ENCODE data around the gene BAIAP2L1.
"Not testable (repeated sequence)": the region's sequence is repeated elsewhere in the genome, so short reads cannot be mapped to it uniquely, and the experiment has no call there.

BAIAP2L1 gene

DNA sequence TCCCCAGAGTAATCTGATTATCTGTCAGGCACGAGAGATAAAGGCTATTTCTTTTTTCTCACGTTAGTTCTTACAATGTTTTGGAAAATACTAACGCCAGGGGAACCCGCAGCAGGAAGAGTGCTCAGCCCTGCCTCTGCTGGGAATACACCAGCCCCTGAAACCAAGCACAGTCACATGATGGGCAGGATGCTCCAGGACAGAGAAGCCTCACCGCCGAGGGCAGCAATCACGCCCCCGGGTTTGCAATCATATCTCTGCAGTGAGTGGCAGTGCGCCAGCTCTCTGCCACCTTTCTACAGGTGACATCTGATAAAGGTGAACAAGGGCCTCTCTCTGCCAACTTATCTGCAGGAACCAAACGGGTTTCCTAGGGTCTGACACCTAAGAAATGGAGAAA lies 79.6 kb downstream of the BAIAP2L1 start:
- no peak for DNase-seq (ENCODE audit: low spot score)

DNA sequence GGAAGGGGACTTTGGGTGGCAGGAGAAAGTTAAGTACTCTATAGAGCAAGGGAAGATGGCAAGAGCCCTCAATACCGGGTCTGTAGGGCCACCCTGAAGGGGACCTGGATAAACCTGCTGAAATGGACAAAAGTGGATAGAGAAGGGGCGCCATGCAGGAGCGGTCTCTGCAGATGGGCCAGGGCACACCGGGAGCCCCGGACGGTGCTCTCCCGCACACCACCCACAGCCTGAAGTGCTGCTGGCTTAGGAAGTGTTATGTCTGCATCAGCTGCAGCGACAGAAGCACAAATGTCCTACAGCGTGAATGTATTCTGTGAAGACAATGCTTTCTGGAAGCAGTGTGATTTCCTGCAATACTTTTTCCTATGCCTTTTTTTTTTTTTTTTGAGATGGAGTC lies 81.7 kb downstream of the BAIAP2L1 start:
- no peak for DNase-seq (ENCODE audit: low spot score)

DNA sequence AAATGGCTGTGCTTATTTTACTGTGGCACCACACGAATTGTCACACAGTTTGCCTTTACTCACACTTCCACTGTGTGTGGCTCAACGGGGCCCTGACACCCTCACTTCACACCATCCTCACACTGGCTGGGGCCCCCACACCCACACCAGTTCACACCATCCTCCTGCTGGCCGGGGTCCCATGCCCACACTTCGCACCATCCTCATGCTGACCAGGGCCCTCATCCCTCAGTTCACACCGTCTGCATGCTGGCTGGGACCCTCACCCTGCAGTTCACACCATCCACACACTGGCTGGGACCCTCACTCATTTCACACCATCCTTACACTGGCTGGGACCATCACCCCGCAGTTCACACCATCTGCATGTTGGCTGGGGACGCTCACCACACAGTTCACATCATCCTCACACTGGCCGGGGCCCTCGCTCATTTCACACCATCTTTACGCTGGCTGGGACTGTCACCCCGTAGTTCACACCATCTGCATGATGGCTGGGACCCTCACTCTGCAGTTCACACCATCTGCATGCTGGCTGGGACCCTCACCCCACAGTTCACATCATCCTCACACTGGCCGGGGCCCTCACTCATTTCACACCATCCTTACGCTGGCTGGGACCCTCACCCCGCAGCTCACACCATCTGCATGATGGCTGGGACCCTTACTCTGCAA lies 83.4 kb downstream of the BAIAP2L1 start:
- DNase-seq (ENCODE audit: low spot score), result no peak

DNA sequence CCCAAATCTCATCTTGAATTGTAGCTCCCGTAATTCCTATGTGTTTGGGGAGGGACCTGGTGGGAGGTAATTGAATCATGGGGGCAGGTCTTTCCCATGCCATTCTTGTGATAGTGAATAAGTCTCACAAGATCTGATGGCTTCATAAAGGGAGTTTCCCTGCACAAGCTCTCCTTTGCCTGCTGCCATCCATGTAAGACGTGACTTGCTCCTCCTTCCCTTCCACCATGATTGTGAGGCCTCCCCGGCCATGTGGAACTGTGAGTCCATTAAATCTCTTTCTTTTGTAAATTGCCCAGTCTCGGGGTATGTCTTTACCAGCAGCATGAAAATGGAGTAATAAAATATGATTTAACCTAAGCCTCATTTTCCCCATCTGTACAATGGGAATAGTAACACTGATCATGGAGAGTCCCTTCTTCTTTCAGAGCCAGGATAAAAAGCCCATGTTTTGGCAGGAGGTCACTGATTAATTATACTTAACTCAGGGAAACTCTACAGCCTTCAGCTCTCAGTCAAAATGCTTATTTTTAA lies 84.8 kb downstream of the BAIAP2L1 start:
- not testable (repeated sequence) for DNase-seq (ENCODE audit: low spot score)

DNA sequence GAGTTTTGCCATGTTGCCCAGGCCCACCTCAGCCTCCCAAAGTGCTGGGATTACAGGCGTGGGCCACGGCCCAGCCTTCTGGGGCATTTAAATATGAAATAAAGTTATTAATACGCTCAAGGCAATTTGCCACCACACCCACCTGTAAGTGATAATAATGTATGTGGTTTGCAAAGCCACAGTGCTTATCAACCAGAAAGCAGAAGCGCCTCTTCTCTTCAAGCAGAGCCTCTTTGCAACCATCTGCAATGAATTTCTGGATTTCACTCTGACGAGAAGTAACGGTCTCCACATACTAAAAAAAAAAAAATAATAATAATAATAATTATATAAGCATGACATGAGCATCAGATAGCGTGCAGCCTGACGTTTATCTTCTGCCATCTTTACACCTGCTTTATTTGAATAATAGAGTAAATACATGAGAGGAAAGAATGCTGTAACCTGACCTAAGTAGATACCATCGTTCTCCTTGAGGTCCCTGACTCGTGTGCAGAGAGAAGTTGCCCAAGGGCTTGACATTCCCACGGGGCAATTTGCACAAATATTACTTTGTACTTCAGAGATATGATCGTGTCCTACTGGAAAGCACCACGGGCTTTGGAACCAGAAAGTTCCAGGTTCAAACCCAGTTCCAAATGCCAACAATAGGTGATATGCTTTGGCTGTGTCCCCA lies 85.4 kb downstream of the BAIAP2L1 start:
- no peak for DNase-seq (ENCODE audit: low spot score)

DNA sequence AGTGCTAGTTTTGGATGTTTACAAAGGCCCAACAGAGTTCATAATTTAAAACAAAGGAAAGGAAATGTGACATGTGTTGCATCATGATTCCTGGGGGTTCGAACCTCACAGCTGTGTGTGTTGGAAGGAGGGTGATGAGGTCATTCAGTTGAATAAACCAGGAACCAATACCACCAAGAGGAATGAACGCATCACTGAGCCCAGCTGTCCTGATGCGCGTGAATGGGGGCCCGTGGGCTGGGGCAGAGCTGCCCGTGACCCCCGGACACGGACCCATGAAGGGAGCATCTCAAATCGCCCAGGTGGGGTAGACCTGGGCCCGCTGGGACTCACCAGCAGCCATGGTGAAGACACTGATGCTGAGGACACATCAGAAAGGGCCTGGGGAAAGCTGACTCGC lies 86.4 kb downstream of the BAIAP2L1 start:
- no peak for DNase-seq (ENCODE audit: low spot score)

DNA sequence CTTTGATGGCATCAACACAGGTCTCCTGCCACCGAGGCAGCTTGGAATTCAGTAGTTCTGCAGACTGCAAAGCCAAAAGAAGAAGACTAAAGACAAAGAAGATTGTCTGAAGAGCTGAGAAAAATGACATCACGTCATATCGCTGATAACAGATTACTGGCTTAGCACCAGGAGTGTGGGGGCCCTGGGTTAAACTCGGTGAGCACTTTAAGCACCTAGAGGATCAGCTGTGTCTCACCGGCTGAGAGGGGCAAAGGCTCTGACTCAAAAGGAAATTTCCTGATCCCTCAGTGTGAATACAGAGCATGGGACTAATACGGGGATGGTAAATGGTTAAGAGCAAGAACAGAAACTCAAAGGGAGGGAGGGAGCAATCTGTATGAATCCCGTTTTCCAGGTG lies 88.7 kb downstream of the BAIAP2L1 start:
- DNase-seq (ENCODE audit: low spot score), result no peak

DNA sequence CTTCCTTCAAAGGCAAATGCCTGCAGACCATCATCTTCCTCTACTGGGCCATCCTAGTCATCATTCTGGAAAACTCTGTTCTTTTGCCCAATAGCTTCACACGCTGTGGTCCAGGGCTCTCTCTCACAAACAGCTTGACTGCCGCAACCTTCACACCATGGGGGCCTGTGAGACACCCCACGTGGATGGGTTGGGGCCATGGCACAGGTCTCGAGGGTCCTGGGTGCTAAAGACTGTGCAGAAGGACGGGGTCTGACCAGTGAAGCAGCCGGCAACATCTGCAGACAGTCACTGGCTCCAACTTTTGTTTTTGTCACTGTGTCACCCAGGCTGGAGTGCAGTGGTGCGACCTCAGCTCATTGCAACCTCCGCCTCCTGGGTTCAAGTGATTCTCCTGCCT lies 91.3 kb downstream of the BAIAP2L1 start:
- DNase-seq (ENCODE audit: low spot score), result no peak

DNA sequence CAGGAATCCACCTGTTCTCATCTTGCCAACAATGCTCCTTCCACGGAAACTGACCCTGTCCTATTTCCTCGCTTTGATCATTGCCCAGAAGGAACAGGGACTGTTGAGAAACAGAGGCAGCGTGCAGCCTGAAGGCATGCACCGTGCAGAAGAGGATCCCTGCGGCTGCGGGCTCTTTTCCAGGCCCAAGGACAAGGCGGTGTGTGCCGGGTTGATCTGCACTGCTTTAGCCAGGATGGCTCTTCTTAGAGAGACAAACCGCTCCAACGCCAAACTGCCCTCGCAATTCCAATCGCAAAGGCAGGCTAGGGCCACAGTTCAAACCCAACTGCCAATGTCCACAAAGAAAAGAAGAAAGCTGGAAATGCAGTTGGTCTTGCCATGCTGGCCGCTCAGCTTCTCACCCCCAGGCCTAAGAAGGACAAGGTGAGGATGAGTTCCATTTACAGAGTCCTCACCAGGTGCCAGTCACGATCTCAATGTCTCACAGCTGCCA lies 92.9 kb downstream of the BAIAP2L1 start:
- no peak for DNase-seq (ENCODE audit: low spot score)

DNA sequence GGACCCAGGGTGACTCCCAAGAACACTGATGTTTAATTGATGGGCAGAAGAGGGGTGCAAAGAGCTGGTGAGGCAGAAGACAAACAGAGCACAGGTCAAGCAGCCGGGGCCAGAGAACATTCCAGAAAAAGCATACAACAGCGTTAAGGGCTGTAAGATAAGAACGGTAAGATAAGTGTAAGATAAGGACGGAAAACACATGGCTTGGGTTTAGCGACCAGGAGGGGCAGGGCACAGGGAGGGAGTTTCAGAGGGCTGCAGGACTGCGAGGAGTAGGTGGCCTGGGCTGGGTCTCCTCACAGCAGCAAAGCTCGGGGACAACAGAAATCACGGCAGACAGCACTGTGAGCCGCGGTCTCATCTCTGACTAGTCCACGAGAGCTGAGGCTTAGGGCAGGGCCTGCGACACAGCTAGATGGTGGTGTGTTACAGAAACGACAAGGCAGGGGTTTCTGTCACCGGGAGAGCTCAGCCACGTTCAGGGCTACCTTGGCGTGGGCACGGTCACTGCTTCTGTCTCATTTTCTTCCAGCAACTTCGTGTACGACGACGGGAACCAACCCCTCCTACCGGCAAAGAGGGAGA lies 94.8 kb downstream of the BAIAP2L1 start:
- no peak for DNase-seq (ENCODE audit: low spot score)

DNA sequence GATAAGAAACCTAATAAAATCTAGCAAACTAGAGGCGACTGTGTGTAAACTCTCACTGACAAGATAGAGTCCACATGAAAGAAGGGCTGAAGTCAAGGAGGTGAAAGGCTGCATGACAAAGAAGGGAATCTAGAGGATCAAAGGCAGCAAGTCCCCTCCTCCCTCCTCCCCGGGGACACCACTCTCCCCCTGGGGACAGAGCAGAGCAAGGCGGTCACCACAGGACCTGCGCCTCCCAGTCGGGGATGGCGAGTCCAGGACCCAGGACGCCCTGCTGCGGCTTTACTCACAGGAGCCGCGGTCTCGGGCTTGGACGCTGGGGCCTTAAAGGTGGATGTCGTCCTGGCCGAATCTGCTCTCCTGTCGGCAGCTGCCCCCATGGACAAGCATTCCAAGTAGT lies 97.0 kb downstream of the BAIAP2L1 start:
- DNase-seq (ENCODE audit: low spot score), result no peak

DNA sequence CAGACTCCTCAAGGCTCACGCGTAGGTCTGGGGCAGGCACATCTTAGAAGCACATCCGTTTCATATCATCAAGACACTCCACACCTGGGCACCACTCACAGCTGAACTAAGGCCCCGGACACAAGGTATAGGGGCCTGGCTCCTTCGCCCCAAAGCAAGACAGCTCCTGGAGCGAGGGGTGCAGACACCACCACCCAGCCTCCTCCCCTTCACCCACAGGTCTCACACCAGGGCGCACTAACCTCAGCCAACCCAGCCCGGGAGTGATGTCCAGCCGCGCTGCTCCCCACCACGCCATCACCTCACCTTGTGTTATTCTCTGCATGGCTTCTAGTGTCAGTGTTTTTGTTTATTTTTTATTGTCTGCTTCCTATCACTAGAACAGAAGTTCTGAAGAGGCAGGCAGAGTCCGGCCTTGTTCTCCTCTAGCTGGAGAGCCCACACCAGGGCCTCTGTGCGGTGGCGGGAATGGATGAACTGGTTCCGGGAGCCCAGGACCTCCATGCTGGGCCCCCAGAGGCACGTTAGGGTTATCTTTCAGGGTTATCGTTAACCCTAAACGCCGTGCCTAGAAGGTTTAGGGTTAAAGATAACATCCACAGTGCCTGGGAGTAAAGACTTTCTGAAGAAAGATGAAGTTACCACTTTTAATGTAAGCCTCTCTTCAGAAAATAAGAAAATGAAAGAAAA lies 97.6 kb downstream of the BAIAP2L1 start:
- no peak for DNase-seq (ENCODE audit: low spot score)

DNA sequence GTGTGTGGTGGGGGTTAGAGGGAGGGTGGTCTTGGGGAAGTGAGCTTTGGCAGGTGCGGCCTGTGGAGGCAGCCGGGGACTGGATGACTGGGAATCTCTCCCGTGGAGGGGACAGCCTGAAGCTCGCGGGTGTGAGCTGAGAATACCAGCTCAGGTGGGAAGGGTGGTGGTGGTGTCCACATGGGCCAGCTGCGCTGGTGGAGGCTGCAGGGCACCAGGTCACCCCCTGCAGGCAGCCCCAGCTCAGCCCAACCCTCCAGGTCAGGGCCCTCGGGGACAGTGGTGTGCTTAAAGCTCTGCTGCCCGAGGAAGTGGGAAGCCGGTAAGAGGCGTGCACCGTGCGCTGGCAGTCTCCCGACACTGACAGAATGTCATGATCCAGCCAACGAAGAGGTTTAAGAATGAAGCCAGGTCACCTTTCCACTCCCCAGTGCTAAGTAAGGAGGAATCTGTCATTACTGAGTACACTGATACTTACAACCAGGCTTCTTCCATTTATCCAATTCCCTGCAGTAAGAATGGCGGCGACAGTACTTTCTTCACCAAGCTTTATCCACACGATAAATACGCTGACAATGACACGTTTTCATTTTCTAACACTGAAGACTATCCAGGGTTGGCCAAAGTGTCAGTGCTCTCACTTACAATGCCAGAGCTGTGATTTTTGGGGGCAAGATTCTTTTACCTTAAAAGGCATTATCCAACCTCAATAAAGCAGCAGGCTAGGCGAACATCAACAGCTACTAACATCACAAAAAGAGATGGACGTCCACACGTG lies 99.0 kb downstream of the BAIAP2L1 start:
- no peak for DNase-seq (ENCODE audit: low spot score)

DNA sequence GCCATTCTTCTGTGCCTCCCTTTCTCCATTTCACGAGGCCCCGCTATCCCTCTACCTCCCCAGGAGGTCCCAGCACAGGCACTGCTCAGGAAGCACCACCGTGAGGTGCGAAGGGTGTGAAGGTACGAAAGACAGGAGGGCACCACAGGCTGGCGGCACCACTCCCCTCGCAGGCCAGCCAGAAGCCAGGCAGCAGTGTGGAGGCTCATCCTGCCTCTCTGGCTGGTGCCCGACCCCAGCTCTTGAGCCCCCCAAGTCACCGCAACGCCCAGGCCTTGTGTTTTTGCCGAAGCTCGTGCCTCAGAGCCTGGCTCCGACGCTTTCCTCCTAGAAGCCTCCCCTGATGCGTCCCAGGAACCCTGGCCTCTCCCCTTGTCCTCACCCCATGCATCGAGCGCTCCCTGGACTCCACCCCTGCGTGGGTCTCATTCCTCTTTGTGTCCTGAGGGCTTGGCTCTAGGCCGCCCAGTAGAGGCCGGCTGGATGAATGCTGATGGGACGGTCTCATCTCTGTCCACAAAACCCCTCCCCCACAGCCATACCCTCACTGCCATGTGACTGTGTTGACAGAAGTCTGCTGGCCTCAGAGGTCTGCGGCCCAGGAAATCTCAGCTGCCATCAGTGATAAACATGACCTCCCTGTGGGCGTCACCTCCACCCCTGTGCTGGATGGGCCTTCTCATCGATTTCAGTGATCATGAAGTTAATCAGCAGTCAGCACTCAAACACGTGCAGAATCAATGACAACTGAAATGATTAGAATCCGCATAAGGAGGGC lies 100.1 kb downstream of the BAIAP2L1 start:
- DNase-seq (ENCODE audit: low spot score), result no peak

DNA sequence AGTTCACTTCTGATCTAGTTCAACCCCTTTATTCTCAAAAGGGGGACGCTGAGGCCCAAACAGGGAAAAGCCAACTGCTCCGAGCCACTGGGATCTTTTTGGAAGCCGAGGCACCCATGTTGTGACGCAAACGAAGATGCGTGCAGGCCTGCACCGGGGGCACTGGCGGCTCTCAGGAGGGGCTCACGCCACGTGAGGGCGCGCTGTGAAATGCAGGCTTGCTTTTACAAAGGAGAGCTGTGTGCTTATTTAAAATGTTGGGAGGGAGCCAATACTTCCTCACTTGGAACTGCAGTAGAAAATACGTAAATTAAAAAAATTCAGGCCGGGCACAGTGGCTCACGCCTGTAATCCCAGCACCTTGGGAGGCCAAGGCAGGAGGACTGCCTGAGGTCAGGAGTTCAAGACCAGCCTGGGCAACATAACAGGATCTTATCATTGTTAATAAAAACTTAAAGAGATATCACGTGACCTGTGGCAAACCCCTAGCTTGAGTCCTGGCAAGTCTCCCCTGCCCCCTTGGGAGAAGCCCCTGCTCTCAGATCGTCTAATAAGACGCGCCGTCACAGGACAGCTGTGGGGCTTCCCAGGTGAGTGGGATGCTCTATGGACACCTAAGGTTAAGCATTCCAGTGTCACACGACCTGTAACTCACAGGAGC lies 103.1 kb downstream of the BAIAP2L1 start:
- DNase-seq (ENCODE audit: low spot score), result no peak

DNA sequence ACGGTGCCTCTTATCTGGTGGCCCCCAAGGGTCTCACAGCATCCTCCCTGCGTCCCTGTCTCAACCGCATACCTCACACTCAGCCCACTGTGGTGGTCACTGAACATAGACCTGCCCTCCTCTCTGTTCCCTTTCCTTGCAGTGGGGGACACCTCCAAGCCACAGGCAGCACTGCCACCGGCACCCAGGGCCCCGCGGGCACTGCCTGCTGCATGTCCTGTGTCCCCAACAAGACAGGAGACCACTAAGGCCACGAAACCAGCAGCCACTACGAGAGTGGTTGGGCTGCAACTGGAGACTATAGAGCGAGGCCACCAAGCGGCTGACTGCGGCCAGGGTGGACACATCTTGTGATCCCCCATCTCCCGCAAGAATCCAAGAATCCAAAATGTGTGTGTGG lies 104.1 kb downstream of the BAIAP2L1 start:
- DNase-seq (ENCODE audit: low spot score), result no peak

DNA sequence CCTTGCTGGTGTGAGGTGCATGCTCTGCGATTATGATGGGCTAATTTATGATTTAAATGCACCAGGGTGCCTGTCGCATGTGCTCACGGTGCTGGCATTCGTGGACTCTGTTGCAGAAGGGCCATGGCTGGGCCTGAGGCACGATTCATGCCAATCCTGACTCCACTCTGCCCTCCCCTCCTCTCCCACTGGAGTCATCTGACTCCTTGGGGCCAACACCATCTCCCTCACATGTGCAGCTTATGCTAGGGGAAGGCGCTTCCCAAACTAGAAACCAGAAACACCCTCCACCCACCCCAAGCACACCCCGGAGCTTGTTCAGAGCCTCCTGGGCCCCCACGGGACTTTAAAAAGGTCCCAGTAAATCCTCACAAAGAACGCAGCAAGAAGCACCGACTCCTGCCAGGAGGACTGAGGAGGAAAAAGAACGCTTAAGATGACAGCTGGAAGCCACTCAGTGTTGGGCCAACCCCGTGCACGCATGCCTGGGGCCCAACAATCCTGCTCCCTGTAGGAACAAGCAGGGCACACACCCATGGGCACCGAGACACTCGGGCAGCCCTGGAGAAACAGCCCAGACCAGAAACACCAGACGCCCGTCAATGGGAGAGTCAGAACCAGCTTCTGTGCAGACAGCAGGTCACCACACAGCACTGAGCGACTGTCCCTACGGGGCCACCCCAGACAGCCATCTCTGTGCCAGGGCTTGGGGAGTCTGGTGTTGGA lies 105.3 kb downstream of the BAIAP2L1 start:
- DNase-seq (ENCODE audit: low spot score), result no peak

DNA sequence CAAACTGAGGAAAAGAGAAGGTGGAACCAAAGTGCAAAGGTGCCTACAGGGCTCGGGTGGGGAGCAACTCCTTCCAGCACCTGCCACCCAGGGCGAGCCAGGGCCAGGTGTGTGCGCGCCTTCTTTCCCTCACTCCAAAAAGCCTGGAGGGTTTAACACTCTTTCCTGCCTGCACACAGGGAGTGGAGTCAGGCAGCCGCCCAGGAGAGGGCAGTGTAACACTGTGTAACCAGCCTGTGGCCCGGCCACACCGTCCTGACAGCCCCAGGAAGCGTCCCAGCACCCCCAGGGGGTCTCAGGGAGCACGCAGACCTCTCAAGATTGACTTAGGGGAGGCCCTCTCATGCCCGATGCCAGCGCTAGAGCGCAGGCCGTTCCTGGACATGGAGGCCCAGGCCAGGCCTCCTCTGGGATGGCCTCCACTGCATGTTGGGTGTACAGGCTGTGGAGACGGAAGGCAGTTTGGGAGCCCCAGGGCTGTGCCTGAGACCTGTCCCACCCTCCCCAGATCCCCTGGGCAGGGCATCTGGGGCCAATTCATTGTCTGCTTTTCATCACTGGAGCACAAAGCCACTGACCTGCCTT lies 106.0 kb downstream of the BAIAP2L1 start:
- DNase-seq (ENCODE audit: low spot score), result no peak

DNA sequence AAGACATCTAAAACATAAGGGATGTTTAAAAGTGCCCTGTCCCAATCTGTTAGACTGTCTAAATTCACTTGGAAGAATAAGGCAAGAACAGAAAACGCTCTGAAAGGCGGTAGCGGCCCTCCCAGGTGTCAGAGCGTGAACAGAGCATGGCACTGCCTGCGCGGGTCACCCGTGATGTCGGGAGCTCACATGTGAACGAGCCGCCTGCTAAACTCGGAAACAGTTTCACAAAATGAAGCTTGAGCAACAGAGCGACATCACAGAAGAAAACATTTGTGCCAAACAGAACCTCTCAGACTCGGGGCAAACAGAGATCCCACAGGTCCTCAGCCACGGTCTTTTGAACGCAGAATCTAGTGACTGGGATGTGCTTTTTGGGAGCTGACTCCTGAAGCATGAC lies 106.6 kb downstream of the BAIAP2L1 start:
- DNase-seq (ENCODE audit: low spot score), result no peak

Measured in putamen (tissue), 1 donor.